ENCODE data around the gene NXNL1. TPM values are rescaled to one million over a fixed set of nuclear protein-coding genes. Genes with fewer than 3 reads are reported as not detected.

The NXNL1 gene
- total and polyA plus RNA-seq, 9 of the 15 experiments (the other 6 are each of a cell fraction or from before 2014, with no cell fraction given), result not detected

GRCh38 chr19:17450264-17451075, 10.3 kb downstream of the NXNL1 start (continued):
- TF ChIP-seq YBX1 (IDR thresholded peaks at IDR 0.05), result 0 out of 2 replicates have a peak, but pooled peaks have one; percentile 4
- TF ChIP-seq TSC22D4 (tag; IDR thresholded peaks at IDR 0.05), result no peak
- peak; percentile 13; the same call in 1 of the 2 replicates for TF ChIP-seq PKNOX1 (IDR thresholded peaks at IDR 0.05)
- TF ChIP-seq PTTG1 (tag; IDR thresholded peaks at IDR 0.05; ENCODE audit: low read depth), result no peak
- 0 out of 2 replicates have a peak, but pooled peaks have one; percentile 23 for TF ChIP-seq NKRF (IDR thresholded peaks at IDR 0.05; ENCODE audit: borderline replicate concordance)
- TF ChIP-seq HMBOX1 (IDR thresholded peaks at IDR 0.05), result no peak
- no peak for TF ChIP-seq KDM2B (CRISPR knock-in tag; IDR thresholded peaks at IDR 0.05)
- no peak for TF ChIP-seq TAF9B (IDR thresholded peaks at IDR 0.05; ENCODE audit: partially characterized antibody)
- TF ChIP-seq DPF2 (IDR thresholded peaks at IDR 0.05), result peak; percentile 79
- peak; percentile 81 for TF ChIP-seq ZNF384 (IDR thresholded peaks at IDR 0.05; ENCODE audit: low read depth, low read length)
- TF ChIP-seq ZNF134 (CRISPR knock-in tag; conservative IDR thresholded peaks at IDR 0.05), result no peak
- no peak for TF ChIP-seq ZNF24 (IDR thresholded peaks at IDR 0.05)
- no peak for TF ChIP-seq CLOCK (CRISPR knock-in tag; IDR thresholded peaks at IDR 0.05; ENCODE audit: borderline replicate concordance)
- TF ChIP-seq U2AF1 (optimal IDR thresholded peaks at IDR 0.05; ENCODE audit: low read depth, low read length), result no peak
- no peak for TF ChIP-seq IRF1 (CRISPR knock-in tag; IDR thresholded peaks at IDR 0.05; ENCODE audit: borderline replicate concordance)
- peak; percentile 61 for TF ChIP-seq FOSL1 (tag; conservative IDR thresholded peaks at IDR 0.05)
